ENCODE measurements around the gene MCM10.

- TF ChIP-seq POLR2A (IDR thresholded peaks at IDR 0.05) (no peak), CTCF (IDR thresholded peaks at IDR 0.05) (no peak)
These were observed 63.0 kb downstream of the MCM10 start for GRCh38 chr10:13224210-13224995.
